ENCODE data around the gene PDZRN4. TPM values are rescaled to one million over a fixed set of nuclear protein-coding genes. Genes with fewer than 3 reads are reported as not detected.

PDZRN4 gene
- total RNA-seq, 4 donors from 2014 or later = 2.1 to 10.6 (median 5.8) TPM

- Histone ChIP-seq H3K9me3 (no peaks in the 10 kb centered on the region), H3K27me3 (no peaks in the 10 kb centered on the region), H3K36me3 (no peaks in the 10 kb centered on the region), H3K4me3 (no peak overlapping the region), H3K4me1 (no peaks in the 10 kb centered on the region), H3K27ac (no peak overlapping the region)
- no peak for DNase-seq
- TF ChIP-seq CTCF (IDR thresholded peaks at IDR 0.05) (no peak), POLR2A (IDR thresholded peaks at IDR 0.05) (no peak)
- intact Hi-C loops (cut with DNase I; ENCODE audit: low total_unique reads) = no loop called here
These were observed 248.0 kb downstream of the PDZRN4 start for GRCh38 chr12:41436076-41436475.

DNA sequence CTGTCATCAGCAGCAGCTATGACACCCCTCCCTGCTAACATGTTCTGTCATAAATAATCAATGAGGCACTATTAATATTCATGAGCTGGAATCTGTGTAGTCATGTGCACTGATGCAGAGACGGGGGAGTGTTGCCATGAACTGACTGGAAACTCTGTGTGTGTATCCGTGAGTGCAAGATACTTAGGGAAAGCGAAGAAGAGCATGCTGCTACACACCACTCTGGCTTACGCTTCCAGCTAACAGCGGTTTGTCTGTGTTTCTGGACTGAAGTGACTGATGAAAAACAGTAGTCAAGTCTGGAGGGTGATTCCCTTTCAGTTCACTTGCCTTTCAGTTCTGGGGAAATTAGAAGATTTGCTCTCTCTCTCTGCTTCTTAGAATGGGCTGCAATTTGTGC lies 249.4 kb downstream of the PDZRN4 start:
- no peaks in the 10 kb centered on the region for H3K27me3 ChIP-seq
- no peaks in the 10 kb centered on the region for H3K9me3 ChIP-seq
- no peaks in the 10 kb centered on the region for H3K4me1 ChIP-seq
- no peak overlapping the region for H3K4me3 ChIP-seq
- intact Hi-C loops (cut with DNase I; ENCODE audit: low total_unique reads) = no loop called here
- H3K36me3 ChIP-seq = no peaks in the 10 kb centered on the region
- DNase-seq = no peak
- H3K27ac ChIP-seq = no peak overlapping the region
- TF ChIP-seq POLR2A (IDR thresholded peaks at IDR 0.05) (no peak), CTCF (IDR thresholded peaks at IDR 0.05) (no peak)

- intact Hi-C loops (cut with DNase I; ENCODE audit: low total_unique reads) = no loop called here
- no peak overlapping the region for H3K27ac ChIP-seq
- no peaks in the 10 kb centered on the region for H3K4me1 ChIP-seq
- no peaks in the 10 kb centered on the region for H3K9me3 ChIP-seq
- H3K4me3 ChIP-seq = no peak overlapping the region
- no peak for DNase-seq
- H3K27me3 ChIP-seq = no peaks in the 10 kb centered on the region
- TF ChIP-seq CTCF (IDR thresholded peaks at IDR 0.05) = no peak
- TF ChIP-seq POLR2A (IDR thresholded peaks at IDR 0.05) = no peak
- H3K36me3 ChIP-seq = no peaks in the 10 kb centered on the region
These were observed 250.9 kb downstream of the PDZRN4 start for GRCh38 chr12:41438854-41439541.

DNA sequence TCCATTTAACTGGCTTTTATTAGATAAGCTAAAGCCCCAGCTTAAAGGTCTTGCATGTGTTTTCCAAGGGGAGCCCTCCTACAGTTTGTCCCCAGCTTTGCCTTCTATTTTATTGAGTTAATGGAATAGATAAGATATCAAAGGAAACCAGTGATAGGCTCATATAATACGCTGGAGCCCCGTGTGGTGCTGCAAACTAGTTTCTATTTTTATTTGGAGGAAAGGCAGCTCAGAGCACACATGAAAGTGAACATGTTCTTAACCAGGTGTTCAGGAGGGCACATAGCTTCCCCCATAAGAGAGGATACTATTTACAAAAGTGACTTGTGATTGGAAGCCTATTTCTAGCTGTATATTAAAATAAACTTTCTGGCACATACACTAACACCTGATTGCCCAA lies 251.7 kb downstream of the PDZRN4 start:
- Histone ChIP-seq H3K9me3 (no peaks in the 10 kb centered on the region), H3K36me3 (no peaks in the 10 kb centered on the region), H3K4me3 (no peak overlapping the region), H3K4me1 (no peaks in the 10 kb centered on the region), H3K27ac (no peak overlapping the region), H3K27me3 (no peaks in the 10 kb centered on the region)
- no peak for DNase-seq
- intact Hi-C loops (cut with DNase I; ENCODE audit: low total_unique reads) = no loop called here
- TF ChIP-seq CTCF (IDR thresholded peaks at IDR 0.05) (no peak), POLR2A (IDR thresholded peaks at IDR 0.05) (no peak)

- Histone ChIP-seq H3K36me3 (no peaks in the 10 kb centered on the region), H3K4me3 (no peak overlapping the region)
These were observed 253.1 kb downstream of the PDZRN4 start for GRCh38 chr12:41441180-41441579.

More at GRCh38 chr12:41441180-41441579, 253.1 kb downstream of the PDZRN4 start:
- no peak for DNase-seq
- Histone ChIP-seq H3K4me1 (no peaks in the 10 kb centered on the region), H3K27me3 (no peaks in the 10 kb centered on the region), H3K27ac (no peak overlapping the region), H3K9me3 (no peaks in the 10 kb centered on the region)
- intact Hi-C loops (cut with DNase I; ENCODE audit: low total_unique reads) = no loop called here
- TF ChIP-seq POLR2A (IDR thresholded peaks at IDR 0.05) (no peak), CTCF (IDR thresholded peaks at IDR 0.05) (no peak)
